HepG2 (cell line): ENCODE measurements around the gene MAP3K20. TPM values are rescaled to one million over a fixed set of nuclear protein-coding genes. Genes with fewer than 3 reads are reported as not detected.

ENCODE experiments used
- ATAC-seq: fragments of 200-7000 bp; cut with Tn5 transposase; 3 replicates; pipeline ENCODE4 v1.9.1; 2020; ENCODE audit warnings: mild to moderate bottlenecking, moderate library complexity
- BruUV-seq: library from RNA; stranded (reverse); fragments of 400-500 nt; replicated peaks from 2 replicates; lab custom pipeline; 2021; lab: Mats Ljungman, UMichigan
- CTCF ChIA-PET: fragments of 300-600 bp; formaldehyde crosslinking; extraction: SDS; loops from one replicate; lab custom pipeline; 2021; ENCODE audit warnings: low total read pairs, inconsistent platforms, low intra/inter-chr PET ratio; lab: Yijun Ruan, JAX
- POLR2A ChIA-PET: fragments of 350-600 bp; sonication (Branson Sonifier 250); formaldehyde crosslinking; loops from one replicate; lab custom pipeline; 2020; ENCODE audit warnings: antibody characterized with exemption, inconsistent platforms; lab: Yijun Ruan, JAX
- DNase-seq: peaks from one replicate; pipeline ENCODE4 v3.0.0-alpha.2; 2015; ENCODE audit warnings: low spot score
- FAIRE-seq: peaks from 3 replicates; lab custom pipeline; 2011; peaks lifted over from hg19 to GRCh38; lab: Jason Lieb, UNC
- H2AFZ ChIP-seq: one replicate; pipeline ENCODE4 v1.6.1; 2011; ENCODE audit warnings: low read length, inconsistent platforms
- H3K27ac ChIP-seq: fragments of 300-600 bp; 3 replicates; pipeline ENCODE4 v1.8.0; 2011; ENCODE audit warnings: mixed run types, mild to moderate bottlenecking, mixed read lengths, low read length, inconsistent platforms; ENCODE audit not compliant: insufficient read depth; ENCODE audit errors: extremely low read length
- H3K27me3 ChIP-seq, 2 experiments: fragments of 200-600 bp in 1 of 2; 2 replicates in 1 of 2; 3 replicates in 1 of 2; pipeline versions ENCODE4 v1.6.0 to v1.8.0; 2011; ENCODE audit warnings: low read length in 2 of 2, mild to moderate bottlenecking in 2 of 2, moderate library complexity in 2 of 2, inconsistent platforms in 1 of 2; ENCODE audit not compliant: insufficient read depth in 2 of 2, control insufficient read depth in 1 of 2
- H3K36me3 ChIP-seq, 2 experiments: fragments of 200-600 bp in 1 of 2; replicated peaks in 1 of 2; 2 replicates in 1 of 2; 3 replicates in 1 of 2; pipeline versions ENCODE4 v1.5.1 to v1.8.0; 2011; ENCODE audit warnings: low read length in 2 of 2, inconsistent platforms in 1 of 2; ENCODE audit not compliant: insufficient read depth in 2 of 2, control insufficient read depth in 1 of 2
- H3K4me1 ChIP-seq: 2 replicates; pipeline ENCODE4 v1.5.1; 2012; ENCODE audit warnings: low read length, inconsistent platforms; ENCODE audit not compliant: insufficient read depth
- H3K4me2 ChIP-seq: 2 replicates; pipeline ENCODE4 v1.6.0; 2011; ENCODE audit warnings: low read depth, low read length, inconsistent platforms
- H3K4me3 ChIP-seq, 3 experiments: fragments of 200-600 bp in 1 of 3; sonication (generic), shearing (Covaris generic) in 1 of 3; replicated peaks in 1 of 3; 2 replicates each; pipeline ENCODE4 v1.5.1; 2011 to 2016; ENCODE audit warnings: low read length in 3 of 3, inconsistent platforms in 2 of 3, low read depth in 2 of 3, mild to moderate bottlenecking in 2 of 3, control low read depth in 1 of 3, mixed read lengths in 1 of 3; ENCODE audit not compliant: insufficient read depth in 1 of 3
- H3K79me2 ChIP-seq: one replicate; pipeline ENCODE4 v1.6.1; 2011; ENCODE audit warnings: low read length, inconsistent platforms; ENCODE audit not compliant: insufficient read depth
- H3K9ac ChIP-seq: 2 replicates; pipeline ENCODE4 v1.6.0; 2011; ENCODE audit warnings: mild to moderate bottlenecking, low read depth, low read length, inconsistent platforms; ENCODE audit not compliant: insufficient read depth
- H3K9me3 ChIP-seq: 2 replicates; pipeline ENCODE4 v1.5.1; 2012; ENCODE audit warnings: mild to moderate bottlenecking, low read length
- H4K20me1 ChIP-seq: 2 replicates; pipeline ENCODE4 v1.6.0; 2011; ENCODE audit warnings: inconsistent platforms, mild to moderate bottlenecking, low read length, moderate library complexity; ENCODE audit not compliant: insufficient read depth
- KDM5B ChIP-seq: sonication (generic); formaldehyde crosslinking; IDR thresholded peaks from 2 replicates; pipeline ENCODE4 v1.4.0; 2020; ENCODE audit warnings: missing genetic modification reagents, mild to moderate bottlenecking, borderline replicate concordance
- TGIF2 ChIP-seq: IDR thresholded peaks from 2 replicates; pipeline ENCODE4 v1.6.1; 2016; ENCODE audit warnings: control low read depth, missing compliant biosample characterization
- TOE1 ChIP-seq: sonication (generic); formaldehyde crosslinking; IDR thresholded peaks from 2 replicates; pipeline ENCODE4 v1.4.0; 2020; ENCODE audit warnings: mild to moderate bottlenecking, missing genetic modification reagents
- ZIK1 ChIP-seq: sonication (generic); formaldehyde crosslinking; IDR thresholded peaks from 2 replicates; pipeline ENCODE4 v1.5.0; 2020; ENCODE audit warnings: mild to moderate bottlenecking, low read depth, missing genetic modification reagents, borderline replicate concordance
- ZNF343 ChIP-seq: sonication (generic); formaldehyde crosslinking; IDR thresholded peaks from 2 replicates; pipeline ENCODE4 v1.4.0; 2020; ENCODE audit warnings: mild to moderate bottlenecking, missing genetic modification reagents
- ZNF382 ChIP-seq: sonication (generic); formaldehyde crosslinking; IDR thresholded peaks from 2 replicates; pipeline ENCODE4 v1.5.0; 2020; ENCODE audit warnings: missing genetic modification reagents, mild to moderate bottlenecking, borderline replicate concordance
- WGBS: methylation state at CpG from one replicate; pipeline ENCODE4 v1.1.6; 2017; ENCODE audit warnings: low lambda C conversion rate; 5-methylcytosine and 5-hydroxymethylcytosine counted together
- in situ Hi-C: cut with HindIII; loops from 2 replicates; pipeline ENCODE4 v1.10.0; 2017; ENCODE audit warnings: low pct_unique_long_range_greater_than_20kb; ENCODE audit not compliant: extremely low pct_ligation_motif_present
- intact Hi-C: fragments of 100-400 bp; cut with micrococcal nuclease; formaldehyde crosslinking; loops from one replicate; pipeline ENCODE4 v1.10.0; 2022; ENCODE audit not compliant: unreplicated experiment
- polyA plus RNA-seq, 8 experiments: library from polyadenylated mRNA; depleted of rRNA in 3 of 8; stranded (reverse) in 7 of 8; unstranded in 1 of 8; fragments of >200 nt; fragmentation: Illumina TruSeq in 4 of 8; extraction: Trizol in 4 of 8; gene quantifications; 2 replicates each; pipeline versions ENCODE4 v1.2.1 to v1.2.3, GENCODE V29; 2011 to 2016; ENCODE audit warnings: low read depth in 4 of 8, missing spikeins in 1 of 8, mixed read lengths in 1 of 8; ENCODE audit not compliant: insufficient read depth in 1 of 8
- total RNA-seq, 5 experiments: library from RNA; depleted of rRNA; stranded (reverse); fragments of >200 nt; fragmentation: Illumina TruSeq; extraction: Trizol; gene quantifications; 2 replicates each; pipeline ENCODE4 v1.2.3, GENCODE V29; 2016; ENCODE audit warnings: low read depth in 1 of 5
- TF ChIP-seq, protein P1 (sequence below), 2 experiments: fragments of 450-650 bp in 1 of 2; sonication (generic) in 1 of 2; formaldehyde crosslinking; IDR thresholded peaks; 2 replicates each; pipeline versions ENCODE4 v1.5.0 to v1.8.0; 2020 to 2022; ENCODE audit warnings: mild to moderate bottlenecking in 1 of 2, missing genetic modification reagents in 1 of 2

MAP3K20 gene
- total and polyA plus RNA-seq, 2 of the 13 experiments (the other 11 are each of a cell fraction or from before 2014, with no cell fraction given): 5.2 to 13.5 TPM

DNA sequence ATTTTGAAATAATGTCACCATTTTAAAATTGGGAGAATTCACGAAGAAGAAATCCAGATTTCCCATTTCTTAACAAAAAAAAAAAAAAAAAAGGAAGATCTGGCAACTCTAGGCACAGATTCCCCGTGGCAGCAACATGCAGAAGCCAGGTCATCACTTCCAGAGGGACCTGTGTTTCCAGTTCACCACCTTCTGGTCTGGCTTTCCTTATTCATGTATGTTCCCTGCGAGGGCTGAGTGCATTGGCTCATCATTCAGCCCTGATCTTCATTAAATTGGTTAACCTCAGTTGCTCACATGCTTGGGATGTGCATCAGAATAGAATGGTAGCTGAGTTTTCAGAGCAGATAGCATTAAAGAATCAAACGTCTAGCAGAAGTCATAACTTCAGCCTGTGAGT is 25.0 kb upstream of the MAP3K20 start:
- no TSS peak for BruUV-seq
- peaks cover 53% of the 10 kb centered on the region for H3K4me1 ChIP-seq
- CTCF ChIA-PET: no interaction called here

DNA sequence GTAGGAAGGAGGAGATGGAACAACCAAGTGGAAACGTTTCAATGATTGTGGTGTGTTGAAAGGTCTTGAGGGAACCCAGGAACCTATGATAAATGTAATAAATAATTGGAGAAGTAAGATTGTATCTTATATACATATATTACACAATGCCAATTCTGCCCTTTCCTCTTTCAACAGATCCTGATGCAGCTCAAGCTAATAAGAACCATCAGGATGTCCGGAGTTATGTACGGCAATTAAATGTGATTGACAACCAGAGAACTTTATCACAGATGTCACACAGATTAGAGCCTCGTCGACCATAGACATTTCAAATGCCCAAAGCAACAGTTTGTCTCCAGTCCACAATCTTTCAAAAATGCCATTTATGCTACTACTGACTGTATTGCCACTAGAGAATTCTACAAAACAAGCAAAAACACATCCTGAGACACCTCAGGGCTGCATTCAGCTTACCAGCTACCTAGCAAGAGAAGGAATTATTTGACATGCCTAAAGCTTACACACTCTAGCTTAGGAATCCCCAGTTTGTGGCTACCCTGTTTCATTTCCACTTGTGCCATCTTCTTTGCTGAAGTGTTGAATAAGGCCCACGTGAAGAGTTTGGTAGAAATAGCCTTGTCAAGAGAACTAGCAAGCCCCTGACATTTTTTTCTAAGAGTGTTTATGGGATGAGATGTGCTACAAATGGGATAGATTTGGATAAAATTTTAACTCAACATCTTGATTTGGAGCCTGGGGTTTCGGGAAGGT is 24.0 kb upstream of the MAP3K20 start:
- Histone ChIP-seq H3K27me3 (no peaks in the 10 kb centered on the region), H3K36me3 (no peaks in the 10 kb centered on the region), H2AFZ (no peak overlapping the region), H3K4me3 (no peak overlapping the region), H3K4me2 (no peak overlapping the region), H4K20me1 (no peaks in the 10 kb centered on the region), H3K4me1 (peaks cover 53% of the 10 kb centered on the region), H3K9ac (no peak overlapping the region), H3K79me2 (no peaks in the 10 kb centered on the region), H3K9me3 (no peaks in the 10 kb centered on the region), H3K27ac (no peak overlapping the region)
- TF ChIP-seq TOE1 (CRISPR knock-in tag) (no peak), ZNF343 (CRISPR knock-in tag) (no peak), ZIK1 (CRISPR knock-in tag) (no peak)
- FAIRE-seq (no peak), DNase-seq (no peak), ATAC-seq (no peak)
- intact Hi-C loops (no loop called here), in situ Hi-C loops (no loop called here)
- POLR2A ChIA-PET: no interaction called here
- CTCF ChIA-PET: no interaction called here
- WGBS: 86% methylated on average over 7 of the region's 7 CpGs
- BruUV-seq: no TSS peak

More for the DNA sequence above, 25.0 kb upstream of the MAP3K20 start:
- Histone ChIP-seq H3K27me3 (no peaks in the 10 kb centered on the region), H3K9me3 (no peaks in the 10 kb centered on the region), H3K36me3 (no peaks in the 10 kb centered on the region), H3K4me2 (no peak overlapping the region), H3K4me3 (no peak overlapping the region), H2AFZ (no peak overlapping the region), H4K20me1 (no peaks in the 10 kb centered on the region), H3K9ac (no peak overlapping the region), H3K27ac (no peak overlapping the region), H3K79me2 (no peaks in the 10 kb centered on the region)
- intact Hi-C loops: no loop called here
- 91% methylated on average over 4 of the region's 4 CpGs for WGBS
- FAIRE-seq (no peak), ATAC-seq (no peak), DNase-seq (no peak)
- in situ Hi-C loops: no loop called here
- TF ChIP-seq KDM5B (CRISPR knock-in tag) (no peak), ZNF382 (CRISPR knock-in tag) (no peak), TGIF2 (CRISPR knock-in tag) (no peak)
- TF ChIP-seq, protein P1, sequence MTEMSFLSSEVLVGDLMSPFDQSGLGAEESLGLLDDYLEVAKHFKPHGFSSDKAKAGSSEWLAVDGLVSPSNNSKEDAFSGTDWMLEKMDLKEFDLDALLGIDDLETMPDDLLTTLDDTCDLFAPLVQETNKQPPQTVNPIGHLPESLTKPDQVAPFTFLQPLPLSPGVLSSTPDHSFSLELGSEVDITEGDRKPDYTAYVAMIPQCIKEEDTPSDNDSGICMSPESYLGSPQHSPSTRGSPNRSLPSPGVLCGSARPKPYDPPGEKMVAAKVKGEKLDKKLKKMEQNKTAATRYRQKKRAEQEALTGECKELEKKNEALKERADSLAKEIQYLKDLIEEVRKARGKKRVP (CRISPR knock-in tag; IDR thresholded peaks at IDR 0.05): no peak
- POLR2A ChIA-PET: no interaction called here
